Pancreas (tissue), 10 donors: ENCODE data around the gene RAPGEFL1. TPM values are rescaled to one million over a fixed set of nuclear protein-coding genes. Genes with fewer than 3 reads are reported as not detected.

Source experiments
- ATAC-seq, 4 donors: fragments of 200-7000 bp; cut with Tn5 transposase; one replicate each; pipeline versions ENCODE4 v1.8.0 to v1.9.1; 2020; ENCODE audit warnings: mild to moderate bottlenecking in 4 of 4, moderate library complexity in 4 of 4
- DNase-seq, 6 donors: peaks; one replicate each; pipeline ENCODE4 v3.0.0-alpha.2; 2020
- FAIRE-seq: peaks from 2 replicates; lab custom pipeline; 2012; peaks lifted over from hg19 to GRCh38; lab: Jason Lieb, UNC
- H3K27ac ChIP-seq, 4 donors: fragments of 200-600 bp; sonication (generic); 1 replicate in 3 of 4; 2 replicates in 1 of 4; pipeline versions ENCODE4 v1.5.0 to v1.8.0; 2020
- H3K27me3 ChIP-seq, 4 donors: fragments of 200-600 bp; one replicate each; pipeline ENCODE4 v1.8.0; 2021
- H3K36me3 ChIP-seq, 3 donors: fragments of 200-600 bp; sonication (generic) in 1 of 3; one replicate each; pipeline versions ENCODE4 v1.5.0 to v1.8.0; 2020 to 2021
- H3K4me1 ChIP-seq, 3 donors: fragments of 200-600 bp; one replicate each; pipeline ENCODE4 v1.8.0; 2021
- H3K4me3 ChIP-seq, 4 donors: fragments of 200-600 bp; sonication (generic) in 2 of 4; one replicate each; pipeline versions ENCODE4 v1.5.0 to v1.8.0; 2020 to 2021
- H3K9me3 ChIP-seq, 4 donors: fragments of 200-600 bp; one replicate each; pipeline ENCODE4 v1.8.0; 2021
- WGBS, 2 donors: extraction: QIAGEN DNeasy Blood & Tissue Kit; methylation state at CpG; one replicate each; pipeline ENCODE4 v1.1.7; 2013; 5-methylcytosine and 5-hydroxymethylcytosine counted together
- intact Hi-C, 3 donors: fragments of 100-400 bp; cut with DNase I; formaldehyde crosslinking; loops; one replicate each; pipeline versions ENCODE4 v1.11.1 to v1.14.2; 2022
- polyA plus RNA-seq, 2 donors: library from polyadenylated mRNA; stranded (reverse); fragments of 200-250 nt; gene quantifications; one replicate each; pipeline ENCODE4 v1.2.3, GENCODE V29; 2013
- total RNA-seq, 6 donors: library from RNA; stranded (reverse); fragmentation: NEBNext Ultra II Directional in 4 of 6; extraction: Animal tissue kit (Norgen Biotek cat#: 25700) in 4 of 6; gene quantifications; one replicate each; pipeline versions ENCODE4 v1.2.1 to v1.2.4, GENCODE V29; 2021 to 2023
- TF ChIP-seq, protein P1 (sequence below), 4 donors: fragments of 200-600 bp; sonication (generic) in 3 of 4; IDR thresholded peaks; one replicate each; pipeline versions ENCODE4 v1.5.0 to v1.8.0; 2021; ENCODE audit warnings: antibody characterized with exemption in 4 of 4
- donor health status: healthy with polysubstance abuse.
- donor health status: DM: no; HTN: no; CAD: no; lungs with moderate emphysema.
- donor health status: DM: no; HTN: no; CAD: no.
- donor health status: control.
- donor health status: control.
- donor health status: Bipolar disorder and iron deficiency.
- donor health status: DM: yes; HTN: yes; CAD: no.
- donor health status: DM: no; HTN: no; CAD: no.
- donor health status: DM: no; HTN: no; CAD: no.
- donor health status: DM: yes; HTN: yes; CAD: no.

RAPGEFL1 gene
- total and polyA plus RNA-seq, 8 donors, result 2.6 to 10.6 (median 4.4) TPM

DNA sequence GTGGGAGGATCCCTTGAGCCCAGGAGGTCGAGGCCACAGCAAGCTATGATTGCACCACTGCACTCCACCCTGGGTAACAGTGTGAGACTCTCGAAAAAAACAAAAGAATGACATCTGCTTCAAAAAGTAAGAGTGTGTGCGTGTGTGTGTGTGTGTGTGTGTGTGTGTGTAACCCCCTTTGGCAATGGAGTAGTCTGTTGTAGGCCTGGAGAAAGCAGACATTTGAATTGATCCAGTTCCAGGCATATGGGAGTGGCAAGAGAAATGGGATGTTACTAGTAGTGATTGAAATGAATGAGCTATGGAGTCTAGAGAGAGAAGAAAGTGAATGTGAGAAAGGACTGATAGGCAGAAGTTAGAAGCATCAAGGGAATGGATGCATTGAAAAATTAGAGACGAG, 27.0 kb upstream of the RAPGEFL1 start:
- Histone ChIP-seq H3K36me3 (peaks cover 0 to 26% (median 6%) of the 10 kb centered on the region in 3 donors), H3K9me3 (no peaks in the 10 kb centered on the region), H3K4me3 (no peak overlapping the region), H3K4me1 (no peaks in the 10 kb centered on the region), H3K27me3 (no peaks in the 10 kb centered on the region), H3K27ac (no peak overlapping the region)
- ATAC-seq (no peak), FAIRE-seq (no peak), DNase-seq (no peak)
- 81 to 85% methylated on average over 4 of the region's 4 CpGs for WGBS, 2 donors
- intact Hi-C loops, result no loop called here
- TF ChIP-seq, protein P1, sequence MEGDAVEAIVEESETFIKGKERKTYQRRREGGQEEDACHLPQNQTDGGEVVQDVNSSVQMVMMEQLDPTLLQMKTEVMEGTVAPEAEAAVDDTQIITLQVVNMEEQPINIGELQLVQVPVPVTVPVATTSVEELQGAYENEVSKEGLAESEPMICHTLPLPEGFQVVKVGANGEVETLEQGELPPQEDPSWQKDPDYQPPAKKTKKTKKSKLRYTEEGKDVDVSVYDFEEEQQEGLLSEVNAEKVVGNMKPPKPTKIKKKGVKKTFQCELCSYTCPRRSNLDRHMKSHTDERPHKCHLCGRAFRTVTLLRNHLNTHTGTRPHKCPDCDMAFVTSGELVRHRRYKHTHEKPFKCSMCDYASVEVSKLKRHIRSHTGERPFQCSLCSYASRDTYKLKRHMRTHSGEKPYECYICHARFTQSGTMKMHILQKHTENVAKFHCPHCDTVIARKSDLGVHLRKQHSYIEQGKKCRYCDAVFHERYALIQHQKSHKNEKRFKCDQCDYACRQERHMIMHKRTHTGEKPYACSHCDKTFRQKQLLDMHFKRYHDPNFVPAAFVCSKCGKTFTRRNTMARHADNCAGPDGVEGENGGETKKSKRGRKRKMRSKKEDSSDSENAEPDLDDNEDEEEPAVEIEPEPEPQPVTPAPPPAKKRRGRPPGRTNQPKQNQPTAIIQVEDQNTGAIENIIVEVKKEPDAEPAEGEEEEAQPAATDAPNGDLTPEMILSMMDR (IDR thresholded peaks at IDR 0.05), result no peak

DNA sequence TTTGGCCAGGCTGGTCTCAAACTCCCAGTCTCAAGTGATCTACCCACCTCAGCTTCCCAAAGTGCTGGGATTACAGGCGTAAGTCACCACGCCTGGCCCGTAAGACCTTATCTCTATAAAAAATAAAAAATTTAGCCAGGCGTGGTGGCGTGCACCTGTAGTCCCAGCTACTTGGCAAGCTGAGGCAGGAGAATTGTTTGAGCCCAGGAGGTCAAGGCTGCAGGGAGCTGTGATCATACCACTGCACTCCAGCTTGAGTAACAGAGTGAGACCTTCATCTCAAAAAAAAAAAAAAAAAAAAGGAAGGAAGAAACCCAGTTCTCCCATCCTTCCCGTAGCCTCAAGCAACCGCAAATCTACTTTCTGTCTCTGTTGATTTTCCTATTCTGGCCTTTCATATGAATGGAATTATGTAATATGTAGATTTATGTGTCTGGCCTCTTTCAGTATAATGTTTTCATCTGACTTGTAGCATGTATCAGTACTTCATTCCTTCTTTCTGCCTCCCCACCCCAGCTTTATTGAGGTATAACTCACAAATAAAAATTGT, 25.8 kb upstream of the RAPGEFL1 start:
- WGBS, 2 donors, result 55 to 60% methylated on average over 7 of the region's 7 CpGs
- ATAC-seq (peak in 1 of 4 donors; percentile 20), DNase-seq (no peak), FAIRE-seq (no peak)
- Histone ChIP-seq H3K4me3 (no peak overlapping the region), H3K9me3 (no peaks in the 10 kb centered on the region), H3K36me3 (peaks cover 0 to 33% (median 6%) of the 10 kb centered on the region in 3 donors), H3K27me3 (no peaks in the 10 kb centered on the region), H3K4me1 (no peaks in the 10 kb centered on the region), H3K27ac (no peak overlapping the region)
- intact Hi-C loops, result no loop called here
- TF ChIP-seq, protein P1 (IDR thresholded peaks at IDR 0.05), result no peak

DNA sequence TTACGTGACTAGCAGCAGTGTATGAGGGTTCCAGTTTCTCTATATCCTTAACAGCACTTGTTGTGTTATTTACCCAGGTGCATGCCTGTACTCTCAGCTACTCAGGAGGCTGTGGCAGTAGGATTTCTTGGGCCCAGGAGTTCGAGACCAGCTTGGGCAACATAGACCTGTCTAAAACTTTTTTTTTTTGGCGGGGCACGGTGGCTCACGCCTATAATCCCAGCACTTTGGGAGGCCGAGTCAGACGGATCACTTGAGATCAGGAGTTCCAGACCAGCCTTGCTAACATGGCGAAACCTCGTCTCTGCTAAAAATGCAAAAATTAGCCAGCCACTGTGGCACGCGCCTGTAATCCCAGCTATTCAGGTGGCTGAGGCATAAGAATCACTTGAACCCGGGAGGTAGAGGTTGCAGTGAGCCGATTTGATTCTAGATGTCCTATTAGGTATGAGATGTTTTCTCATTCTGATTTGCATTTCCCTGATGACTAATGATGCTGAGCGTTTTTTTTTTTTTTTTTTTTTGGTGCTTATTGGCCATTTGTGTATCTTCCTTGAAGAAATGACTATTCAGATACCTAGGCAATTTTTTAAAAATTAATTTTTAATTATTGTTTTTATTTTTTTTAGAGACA, 23.6 kb upstream of the RAPGEFL1 start:
- Histone ChIP-seq H3K27me3 (no peaks in the 10 kb centered on the region), H3K36me3 (peaks cover 0 to 29% (median 6%) of the 10 kb centered on the region in 3 donors), H3K27ac (no peak overlapping the region), H3K4me3 (no peak overlapping the region), H3K9me3 (no peaks in the 10 kb centered on the region), H3K4me1 (no peaks in the 10 kb centered on the region)
- TF ChIP-seq, protein P1 (IDR thresholded peaks at IDR 0.05), result no peak
- intact Hi-C loops, result no loop called here
- WGBS, 2 donors, result 88 to 90% methylated on average over 14 of the region's 14 CpGs
- ATAC-seq, result no peak
- no peak for FAIRE-seq
- DNase-seq, result no peak

DNA sequence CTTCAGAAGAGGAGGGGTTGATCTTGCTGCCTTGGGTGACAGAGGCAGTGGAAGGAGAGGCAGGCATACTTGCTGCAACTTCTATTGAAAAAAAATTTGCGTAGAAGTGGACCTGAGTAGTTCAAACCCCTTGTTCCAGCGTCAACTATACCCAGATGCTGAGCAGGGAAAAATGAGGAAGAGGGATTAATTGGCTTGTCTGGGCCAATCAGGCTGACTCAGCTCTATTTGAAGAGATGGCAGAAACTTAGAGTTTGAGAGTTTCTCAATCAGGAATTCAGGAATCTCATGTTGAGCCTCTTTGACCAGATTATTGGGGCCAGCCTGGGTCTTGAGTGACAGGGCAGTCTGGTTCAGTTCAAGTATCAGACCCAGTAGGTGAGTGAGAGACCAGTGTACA, 19.3 kb upstream of the RAPGEFL1 start:
- DNase-seq (no peak), FAIRE-seq (no peak), ATAC-seq (no peak)
- no peaks in the 10 kb centered on the region for H3K4me1 ChIP-seq
- H3K27ac ChIP-seq, result no peak overlapping the region
- H3K4me3 ChIP-seq, result no peak overlapping the region
- intact Hi-C loops, result no loop called here
- H3K9me3 ChIP-seq, result no peaks in the 10 kb centered on the region
- WGBS, 2 donors, result 87 to 91% methylated on average over 2 of the region's 2 CpGs
- peaks cover 0 to 38% (median 18%) of the 10 kb centered on the region in 3 donors for H3K36me3 ChIP-seq
- TF ChIP-seq, protein P1 (IDR thresholded peaks at IDR 0.05), result no peak
- no peaks in the 10 kb centered on the region for H3K27me3 ChIP-seq

DNA sequence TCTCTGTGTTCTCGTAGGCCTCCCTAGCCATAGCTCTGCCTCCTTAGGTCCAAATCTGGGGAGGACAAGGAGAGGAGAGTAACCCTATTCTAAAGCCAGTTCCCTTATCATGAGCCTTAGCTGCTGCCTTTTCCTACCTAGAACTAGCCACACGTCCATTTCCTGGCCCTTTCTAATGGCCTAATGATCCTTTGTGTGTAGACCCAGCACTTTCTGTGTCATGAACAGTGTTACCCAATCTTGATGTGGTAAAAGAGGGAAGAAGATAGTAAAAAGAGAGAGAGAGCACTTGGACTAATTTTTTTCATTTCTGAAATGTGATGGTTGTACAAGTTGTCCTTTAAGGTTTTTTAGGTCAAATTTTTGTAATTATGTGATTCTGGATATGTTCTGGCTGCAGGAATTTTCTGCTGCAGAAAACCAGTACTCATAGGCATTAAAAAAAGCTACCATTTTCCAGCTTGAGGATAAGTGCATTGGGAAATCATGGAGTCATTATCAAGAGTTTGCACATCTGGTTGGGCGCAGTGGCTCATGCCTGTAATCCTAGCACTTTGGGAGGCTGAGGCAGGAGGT, 18.7 kb upstream of the RAPGEFL1 start:
- 70 to 75% methylated on average over 3 of the region's 3 CpGs for WGBS, 2 donors
- Histone ChIP-seq H3K36me3 (peaks cover 0 to 39% (median 24%) of the 10 kb centered on the region in 3 donors), H3K27me3 (no peaks in the 10 kb centered on the region), H3K27ac (no peak overlapping the region), H3K9me3 (no peaks in the 10 kb centered on the region), H3K4me1 (no peaks in the 10 kb centered on the region), H3K4me3 (no peak overlapping the region)
- TF ChIP-seq, protein P1 (IDR thresholded peaks at IDR 0.05), result no peak
- DNase-seq (no peak), FAIRE-seq (no peak), ATAC-seq (no peak)
- intact Hi-C loops, result no loop called here
